AG08395 (cell line): ENCODE data around the gene TRIO.
A peak's percentile ranks its signal among the peaks of the same experiment; 100 is the strongest.
"Not testable (repeated sequence)": the region's sequence is repeated elsewhere in the genome, so short reads cannot be mapped to it uniquely, and the experiment has no call there.

Source experiments
- DNase-seq: peaks from one replicate; pipeline ENCODE4 v3.0.0; 2012; ENCODE audit warnings: mixed read lengths, low spot score

TRIO gene

GRCh38 chr5:14142827-14143545 is at the start of gene TRIO:
Gene TRIO, plus strand, starts transcription at chr5:14143342. Its CDS starts 384 bp downstream, at chr5:14143726.
- DNase-seq = peak; percentile 94

- DNase-seq = not testable (repeated sequence)
Measured at GRCh38 chr5:14097380-14097779, 45.8 kb upstream of the TRIO start.

DNA sequence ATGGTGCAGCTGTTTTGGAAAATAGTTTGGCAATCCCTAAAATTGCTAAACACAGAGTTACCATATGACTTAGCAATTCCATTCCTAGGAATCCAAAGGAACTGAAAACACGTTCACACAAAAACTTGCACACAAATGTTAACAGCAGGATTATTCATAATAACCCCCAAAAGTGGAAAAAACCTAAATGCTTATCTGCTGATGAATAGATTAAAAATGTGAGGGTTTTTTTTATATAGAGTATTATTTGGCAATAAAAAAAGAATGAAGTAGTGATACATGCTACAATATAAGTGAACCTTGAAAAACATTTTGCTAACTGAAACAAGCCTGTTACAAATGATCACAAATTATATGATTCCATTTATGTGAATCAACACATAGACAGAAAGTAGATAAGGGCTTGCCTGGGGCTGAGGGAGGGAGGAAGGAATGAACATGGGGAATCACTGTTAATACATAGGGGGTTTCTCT is 45.1 kb upstream of the TRIO start:
- DNase-seq = peak; percentile 47

DNA sequence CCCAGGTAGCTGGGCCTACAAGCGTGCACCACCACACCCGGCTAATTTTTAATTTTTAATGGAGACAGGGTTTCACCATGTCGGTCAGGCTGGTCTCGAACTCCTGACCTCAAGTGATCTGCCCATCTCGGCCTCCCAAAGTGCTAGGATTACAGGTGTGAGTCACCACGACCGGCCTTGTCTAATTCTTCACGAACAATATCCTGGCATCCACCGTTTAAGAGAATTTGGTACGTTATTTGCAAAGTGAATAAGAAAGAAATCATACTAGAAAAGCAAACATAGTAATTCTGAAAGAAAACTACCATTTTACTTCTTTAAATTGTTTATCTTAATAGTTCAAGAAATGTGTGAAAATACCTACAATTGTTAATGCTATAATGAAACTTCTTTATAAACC is 42.9 kb upstream of the TRIO start:
- no peak for DNase-seq

- peak; percentile 12 for DNase-seq
Measured at GRCh38 chr5:14101922-14102321, 41.2 kb upstream of the TRIO start.

- DNase-seq = no peak
Measured at GRCh38 chr5:14102666-14103065, 40.5 kb upstream of the TRIO start.

- DNase-seq = peak; percentile 77
Measured at GRCh38 chr5:14105718-14106410, 37.3 kb upstream of the TRIO start.

DNA sequence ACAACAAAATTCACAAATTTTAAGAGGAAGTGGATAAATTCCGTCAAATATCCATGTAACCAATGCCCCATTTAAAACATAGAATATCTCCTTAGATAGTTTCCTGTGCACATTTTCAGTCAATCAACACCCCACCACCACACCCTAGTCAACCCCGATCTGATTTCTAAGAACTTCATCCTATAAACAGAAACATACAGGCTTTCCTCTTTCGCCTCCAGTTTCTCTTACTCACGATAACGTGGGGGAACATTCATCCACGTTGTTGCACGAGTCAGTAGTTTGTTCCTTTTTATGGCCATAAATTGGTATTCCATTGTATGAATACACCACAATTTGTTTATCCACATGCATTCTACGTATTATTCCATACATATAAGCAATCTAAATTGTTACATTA is 35.6 kb upstream of the TRIO start:
- DNase-seq = no peak

GRCh38 chr5:14108170-14108996 is 34.8 kb upstream of the TRIO start:
- peak; percentile 72 for DNase-seq

DNA sequence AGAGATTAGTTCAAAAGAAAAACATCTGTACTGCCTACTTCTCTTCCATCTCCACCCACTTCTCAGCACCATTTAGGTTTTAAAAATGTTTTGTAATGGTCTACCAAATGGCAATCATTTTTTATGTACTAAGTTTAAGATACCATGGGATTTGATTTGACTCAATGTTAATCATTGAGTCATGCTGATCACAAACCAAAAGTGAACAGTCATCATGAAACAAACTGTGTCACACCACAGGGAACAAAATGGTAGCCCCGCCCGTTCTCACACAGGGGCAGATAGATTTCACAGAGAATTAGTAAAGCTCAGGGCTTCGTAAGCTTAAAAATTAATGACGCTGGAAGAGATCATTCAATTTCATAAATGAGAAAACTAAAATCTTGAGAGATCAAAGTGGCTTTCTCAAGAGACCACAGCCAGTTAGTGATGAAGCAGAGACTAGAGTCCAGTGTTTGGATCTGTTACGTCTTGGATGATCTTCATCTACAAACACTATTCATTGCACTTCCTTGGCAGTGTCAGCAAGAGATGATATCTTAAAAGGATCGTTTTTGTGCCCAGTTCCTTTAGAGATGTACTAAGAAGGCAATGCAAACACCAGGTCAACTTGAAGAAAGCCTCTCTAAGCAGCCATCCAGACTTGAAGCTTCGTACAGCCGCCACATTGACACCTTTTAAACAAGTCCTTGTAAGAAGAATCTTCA is 33.9 kb upstream of the TRIO start:
- DNase-seq = peak; percentile 51

DNA sequence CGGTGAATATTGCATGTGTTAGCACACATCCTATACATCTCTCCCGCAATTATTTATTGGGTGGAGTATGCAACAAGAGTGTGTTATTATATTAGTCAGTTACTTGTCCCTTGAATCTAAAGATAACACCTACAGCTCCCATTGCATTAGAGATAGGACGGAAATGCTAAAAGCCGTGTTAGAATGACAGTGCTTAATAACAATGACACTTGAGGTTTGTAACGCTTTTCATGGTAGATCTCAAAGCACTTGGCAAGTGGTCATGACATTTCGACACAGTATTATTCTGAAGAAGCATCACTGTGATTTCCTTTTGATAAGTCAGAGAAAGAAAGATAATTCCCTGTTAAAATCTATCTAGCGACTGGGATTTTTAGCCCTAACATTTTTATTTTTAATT is 33.4 kb upstream of the TRIO start:
- DNase-seq = no peak

- no peak for DNase-seq
Measured at GRCh38 chr5:14110196-14110595, 32.9 kb upstream of the TRIO start.

- peak; percentile 74 for DNase-seq
Measured at GRCh38 chr5:14110680-14111079, 32.5 kb upstream of the TRIO start.

DNA sequence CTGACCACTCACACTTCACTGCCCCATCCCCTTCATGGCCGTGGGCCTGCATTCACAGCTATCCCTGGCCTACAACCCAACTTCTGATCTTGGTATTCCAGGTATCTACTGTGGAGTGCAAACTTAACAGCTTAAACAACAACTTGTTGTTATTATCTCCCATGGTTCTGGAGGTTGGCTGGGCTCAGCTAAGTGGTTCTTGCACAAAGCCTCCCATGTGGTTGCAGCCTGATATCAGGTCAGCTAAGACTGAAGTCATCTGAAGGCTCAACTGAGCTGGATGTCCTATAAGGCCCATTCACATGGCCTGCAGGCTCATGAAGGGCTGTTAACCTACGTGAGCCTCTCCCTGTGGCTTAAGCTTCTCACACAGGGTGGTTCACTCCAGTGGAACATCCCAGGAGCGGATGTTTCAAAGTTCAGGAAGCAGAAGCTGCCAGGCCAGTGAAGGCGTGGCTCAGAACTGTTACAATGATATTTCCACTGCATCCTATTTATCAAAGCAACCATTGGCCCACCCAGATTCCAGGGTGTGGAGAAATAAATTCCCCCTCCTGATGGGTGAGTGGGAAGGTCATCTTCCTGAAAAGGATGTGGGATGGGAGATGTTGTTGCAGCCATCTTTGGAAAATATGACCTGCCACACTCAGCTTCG is 30.0 kb upstream of the TRIO start:
- DNase-seq = no peak

GRCh38 chr5:14114615-14115251 is 28.4 kb upstream of the TRIO start:
- DNase-seq = no peak

GRCh38 chr5:14115323-14115895 is 27.7 kb upstream of the TRIO start:
- no peak for DNase-seq

GRCh38 chr5:14118551-14119320 is 24.4 kb upstream of the TRIO start:
- no peak for DNase-seq

DNA sequence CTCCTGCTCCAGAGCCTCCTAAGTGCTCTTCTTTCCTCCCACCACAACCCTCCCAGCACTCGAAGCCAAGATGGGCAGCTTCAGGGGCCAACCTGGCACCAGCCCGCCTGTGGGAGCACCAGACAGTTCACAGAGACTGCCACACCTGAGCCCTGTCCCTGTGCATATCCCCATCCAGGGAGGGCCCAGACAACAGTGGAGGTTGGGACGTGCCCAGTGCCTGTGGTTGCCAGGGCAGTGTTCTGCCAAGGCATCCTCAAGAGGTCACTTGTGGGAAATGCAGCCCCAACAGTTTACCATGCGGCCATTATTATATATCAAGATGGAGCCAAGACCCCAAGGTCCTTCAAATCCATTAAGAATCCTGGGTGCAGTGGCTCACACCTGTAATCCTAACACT is 23.0 kb upstream of the TRIO start:
- DNase-seq = no peak

DNA sequence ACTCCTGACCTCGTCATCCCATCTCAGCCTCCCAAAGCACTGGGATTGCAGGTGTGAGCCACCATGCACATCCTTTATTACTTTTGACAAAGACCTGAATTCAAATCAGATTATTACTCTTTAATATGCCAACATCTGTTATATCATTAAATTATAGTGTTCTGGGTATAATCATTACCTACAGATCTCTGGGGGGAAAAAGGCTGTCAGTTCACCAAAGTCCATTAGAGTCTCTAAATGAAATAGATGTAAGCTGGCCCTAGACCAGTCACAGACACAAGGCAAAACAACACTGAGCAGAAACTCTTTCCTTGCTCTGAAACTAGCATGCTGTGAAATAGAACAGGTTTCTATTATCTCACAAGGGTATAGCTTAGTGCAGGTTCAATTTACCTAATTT is 21.6 kb upstream of the TRIO start:
- DNase-seq = no peak

DNA sequence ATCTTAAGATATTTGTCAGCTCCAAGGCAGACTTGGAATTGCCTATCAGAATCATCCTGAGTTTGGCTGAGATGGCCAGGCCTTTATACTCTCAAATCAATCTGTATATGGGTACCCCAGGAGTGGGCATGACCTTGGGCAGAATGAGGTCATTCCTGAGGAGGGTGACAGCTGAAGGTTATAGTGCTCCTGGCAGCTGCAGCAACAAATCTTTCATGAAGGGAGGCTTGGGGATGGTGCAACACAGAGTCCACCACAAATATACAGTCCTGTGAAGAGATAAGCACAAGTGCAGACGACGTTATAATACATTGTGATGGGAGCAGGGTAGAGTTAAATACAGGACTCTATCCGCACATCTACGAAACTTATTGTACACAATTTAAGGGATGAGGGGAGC is 21.1 kb upstream of the TRIO start:
- DNase-seq = no peak
